ENCODE data around the gene PRPF31. TPM values are rescaled to one million over a fixed set of nuclear protein-coding genes. Genes with fewer than 3 reads are reported as not detected.

PRPF31 gene
- total RNA-seq, 1 donor from 2014 or later = 44.4 TPM

DNA sequence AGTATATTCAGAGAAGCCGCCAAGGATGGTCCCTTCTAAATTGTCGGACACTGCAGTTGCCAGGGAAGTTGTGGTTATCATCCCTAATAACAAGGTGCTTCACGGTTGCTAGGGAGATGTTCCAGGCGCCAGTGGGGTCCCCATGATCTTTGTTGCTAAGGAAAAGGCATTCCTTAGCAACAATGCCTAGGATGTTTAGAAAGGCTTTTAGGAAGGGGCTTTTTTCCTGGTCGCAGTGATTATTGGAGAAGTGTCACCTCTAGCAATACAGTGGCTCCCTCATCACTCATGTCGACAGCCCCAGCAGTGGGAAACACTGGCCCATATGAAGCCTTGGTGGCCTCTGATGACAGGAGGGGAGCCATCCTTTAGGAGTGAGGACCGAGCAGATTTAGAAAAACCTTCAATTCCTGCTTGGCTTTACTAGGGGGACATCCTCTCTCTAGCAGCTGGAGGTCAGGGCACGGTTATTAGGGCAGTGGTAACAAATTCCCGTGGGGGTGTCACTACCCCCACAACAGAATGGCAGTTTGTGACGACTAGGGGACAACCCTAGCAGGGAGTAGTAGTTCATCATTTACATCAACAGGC, 63.8 kb downstream of the PRPF31 start:
- TF ChIP-seq POLR2A (IDR thresholded peaks at IDR 0.05) (no peak), POLR2AphosphoS5 (IDR thresholded peaks at IDR 0.05; ENCODE audit: insufficient read depth in 1 of 2, low read depth in 1 of 2) (no peak)
- TF ChIP-seq, protein P1, sequence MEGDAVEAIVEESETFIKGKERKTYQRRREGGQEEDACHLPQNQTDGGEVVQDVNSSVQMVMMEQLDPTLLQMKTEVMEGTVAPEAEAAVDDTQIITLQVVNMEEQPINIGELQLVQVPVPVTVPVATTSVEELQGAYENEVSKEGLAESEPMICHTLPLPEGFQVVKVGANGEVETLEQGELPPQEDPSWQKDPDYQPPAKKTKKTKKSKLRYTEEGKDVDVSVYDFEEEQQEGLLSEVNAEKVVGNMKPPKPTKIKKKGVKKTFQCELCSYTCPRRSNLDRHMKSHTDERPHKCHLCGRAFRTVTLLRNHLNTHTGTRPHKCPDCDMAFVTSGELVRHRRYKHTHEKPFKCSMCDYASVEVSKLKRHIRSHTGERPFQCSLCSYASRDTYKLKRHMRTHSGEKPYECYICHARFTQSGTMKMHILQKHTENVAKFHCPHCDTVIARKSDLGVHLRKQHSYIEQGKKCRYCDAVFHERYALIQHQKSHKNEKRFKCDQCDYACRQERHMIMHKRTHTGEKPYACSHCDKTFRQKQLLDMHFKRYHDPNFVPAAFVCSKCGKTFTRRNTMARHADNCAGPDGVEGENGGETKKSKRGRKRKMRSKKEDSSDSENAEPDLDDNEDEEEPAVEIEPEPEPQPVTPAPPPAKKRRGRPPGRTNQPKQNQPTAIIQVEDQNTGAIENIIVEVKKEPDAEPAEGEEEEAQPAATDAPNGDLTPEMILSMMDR (IDR thresholded peaks at IDR 0.05) = no peak
- Histone ChIP-seq H3K27ac (no peak overlapping the region), H3K36me3 (no peaks in the 10 kb centered on the region), H3K27me3 (no peaks in the 10 kb centered on the region), H3K4me3 (no peak overlapping the region), H3K4me1 (no peaks in the 10 kb centered on the region), H3K9me3 (no peaks in the 10 kb centered on the region)
- DNase-seq (ENCODE audit: extremely low spot score in 2 of 2) = no peak
- intact Hi-C loops (cut with DNase I) = no loop called here

- Histone ChIP-seq H3K4me1 (no peaks in the 10 kb centered on the region), H3K27me3 (no peaks in the 10 kb centered on the region), H3K4me3 (no peak overlapping the region), H3K9me3 (no peaks in the 10 kb centered on the region), H3K36me3 (no peaks in the 10 kb centered on the region), H3K27ac (no peak overlapping the region)
- TF ChIP-seq POLR2A (IDR thresholded peaks at IDR 0.05) (no peak), POLR2AphosphoS5 (IDR thresholded peaks at IDR 0.05; ENCODE audit: insufficient read depth in 1 of 2, low read depth in 1 of 2) (no peak)
- TF ChIP-seq, protein P1 (IDR thresholded peaks at IDR 0.05) = no peak
- intact Hi-C loops (cut with DNase I) = no loop called here
- no peak for DNase-seq (ENCODE audit: extremely low spot score in 2 of 2)
Observed at GRCh38 chr19:54179921-54180461, 64.4 kb downstream of the PRPF31 start.

GRCh38 chr19:54180691-54181091, 65.1 kb downstream of the PRPF31 start:
- Histone ChIP-seq H3K36me3 (no peaks in the 10 kb centered on the region), H3K9me3 (no peaks in the 10 kb centered on the region), H3K4me3 (no peak overlapping the region), H3K4me1 (no peaks in the 10 kb centered on the region), H3K27me3 (no peaks in the 10 kb centered on the region), H3K27ac (no peak overlapping the region)
- intact Hi-C loops (cut with DNase I) = no loop called here
- DNase-seq (ENCODE audit: extremely low spot score in 2 of 2) = no peak
- no peak for TF ChIP-seq POLR2AphosphoS5 (IDR thresholded peaks at IDR 0.05; ENCODE audit: insufficient read depth in 1 of 2, low read depth in 1 of 2)
- TF ChIP-seq POLR2A (IDR thresholded peaks at IDR 0.05) = no peak
- TF ChIP-seq, protein P1 (IDR thresholded peaks at IDR 0.05) = no peak

Other genes with a start within 250 kb of the PRPF31 start
- 68.3 TPM for gene MYADM, start 247.9 kb upstream of the PRPF31 start, total RNA-seq
- gene PRKCG, start 233.6 kb upstream of the PRPF31 start, total RNA-seq = not detected
- gene CACNG7, start 206.5 kb upstream of the PRPF31 start, total RNA-seq = not detected
- not detected for gene CACNG8, start 152.8 kb upstream of the PRPF31 start, total RNA-seq
- gene CACNG6, start 124.1 kb upstream of the PRPF31 start, total RNA-seq = not detected
- not detected for gene VSTM1, start 51.9 kb upstream of the PRPF31 start, total RNA-seq
- gene TARM1, start 34.4 kb upstream of the PRPF31 start, total RNA-seq = not detected
- gene OSCAR, start 15.0 kb upstream of the PRPF31 start, total RNA-seq = 1.2 TPM
- gene NDUFA3, start 12.9 kb upstream of the PRPF31 start, total RNA-seq = 79.3 TPM
- gene TFPT, start 97 bp upstream of the PRPF31 start, total RNA-seq = 13.0 TPM
- 17.7 TPM for gene CNOT3, start 22.0 kb downstream of the PRPF31 start, total RNA-seq
- gene LENG1, start 44.0 kb downstream of the PRPF31 start, total RNA-seq = 5.4 TPM
- gene TMC4, start 57.4 kb downstream of the PRPF31 start, total RNA-seq = 22.3 TPM
- gene MBOAT7, start 73.8 kb downstream of the PRPF31 start, total RNA-seq = 76.6 TPM
- 52.3 TPM for gene TSEN34, start 75.6 kb downstream of the PRPF31 start, total RNA-seq
- 1,892 TPM for gene RPS9, start 85.1 kb downstream of the PRPF31 start, total RNA-seq
- gene LILRB3, start 107.3 kb downstream of the PRPF31 start, total RNA-seq = 20.4 TPM
- gene LILRA6, start 127.0 kb downstream of the PRPF31 start, total RNA-seq = 1.5 TPM
- gene LILRB5, start 141.5 kb downstream of the PRPF31 start, total RNA-seq = 12.3 TPM
- 2.0 TPM for gene LILRB2, start 165.4 kb downstream of the PRPF31 start, total RNA-seq
- 2.9 TPM for gene LILRA5, start 197.4 kb downstream of the PRPF31 start, total RNA-seq
- not detected for gene LILRA4, start 223.4 kb downstream of the PRPF31 start, total RNA-seq
- 8.8 TPM for gene LAIR1, start 249.2 kb downstream of the PRPF31 start, total RNA-seq